Measurements from ENCODE around the gene CISD3. TPM values are rescaled to one million over a fixed set of nuclear protein-coding genes. Genes with fewer than 3 reads are reported as not detected.

Gene CISD3
- total RNA-seq, 2 donors from 2014 or later, result 8.9 to 11.2 TPM

DNA sequence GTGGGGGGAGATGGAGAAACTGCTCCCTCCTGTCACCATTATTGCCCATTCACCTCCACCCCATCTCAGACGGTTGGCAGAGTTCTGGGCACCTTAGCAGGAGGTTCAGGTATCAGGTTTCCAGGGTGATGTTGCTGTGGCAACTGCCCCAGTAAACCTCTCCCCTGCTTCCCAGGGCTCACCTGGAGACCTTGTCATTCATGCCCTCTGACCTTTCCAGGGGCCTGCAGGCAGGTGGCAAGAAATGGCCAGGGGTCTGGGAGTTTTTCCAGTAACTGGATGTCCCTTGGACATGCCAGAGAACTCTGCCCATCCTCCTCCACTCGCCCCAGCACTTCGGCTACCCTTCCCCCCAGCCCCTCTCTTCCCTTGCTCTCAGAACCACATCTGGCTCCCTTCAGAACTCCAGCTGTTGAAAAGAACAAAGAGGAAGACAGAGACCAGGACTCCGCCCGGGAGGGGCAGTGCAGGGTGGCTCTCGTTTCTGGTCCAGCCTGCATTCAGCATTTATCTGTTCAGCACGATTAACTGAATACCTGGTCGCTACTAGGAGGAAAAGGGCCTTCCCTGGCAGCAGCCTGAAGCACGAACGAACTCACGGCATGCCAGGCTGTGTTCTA is 16.6 kb upstream of the CISD3 start:
- DNase-seq, result no peak
- 93 to 94% methylated on average over 8 to 11 of the region's 11 CpGs for WGBS, 2 experiments (ENCODE audit: insufficient coverage in 1 of 2, insufficient read length in 1 of 2)
- no peak overlapping the region for H3K4me3 Mint-ChIP-seq
- peaks cover 15% of the 10 kb centered on the region for H3K4me1 Mint-ChIP-seq
- H3K4me3 ChIP-seq (ENCODE audit: low read length), result no peak overlapping the region
- TF ChIP-seq, protein P1, sequence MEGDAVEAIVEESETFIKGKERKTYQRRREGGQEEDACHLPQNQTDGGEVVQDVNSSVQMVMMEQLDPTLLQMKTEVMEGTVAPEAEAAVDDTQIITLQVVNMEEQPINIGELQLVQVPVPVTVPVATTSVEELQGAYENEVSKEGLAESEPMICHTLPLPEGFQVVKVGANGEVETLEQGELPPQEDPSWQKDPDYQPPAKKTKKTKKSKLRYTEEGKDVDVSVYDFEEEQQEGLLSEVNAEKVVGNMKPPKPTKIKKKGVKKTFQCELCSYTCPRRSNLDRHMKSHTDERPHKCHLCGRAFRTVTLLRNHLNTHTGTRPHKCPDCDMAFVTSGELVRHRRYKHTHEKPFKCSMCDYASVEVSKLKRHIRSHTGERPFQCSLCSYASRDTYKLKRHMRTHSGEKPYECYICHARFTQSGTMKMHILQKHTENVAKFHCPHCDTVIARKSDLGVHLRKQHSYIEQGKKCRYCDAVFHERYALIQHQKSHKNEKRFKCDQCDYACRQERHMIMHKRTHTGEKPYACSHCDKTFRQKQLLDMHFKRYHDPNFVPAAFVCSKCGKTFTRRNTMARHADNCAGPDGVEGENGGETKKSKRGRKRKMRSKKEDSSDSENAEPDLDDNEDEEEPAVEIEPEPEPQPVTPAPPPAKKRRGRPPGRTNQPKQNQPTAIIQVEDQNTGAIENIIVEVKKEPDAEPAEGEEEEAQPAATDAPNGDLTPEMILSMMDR (conservative IDR thresholded peaks at IDR 0.05), result no peak
- H3K36me3 Mint-ChIP-seq (ENCODE audit: low read depth), result peaks cover 62% of the 10 kb centered on the region
- no peaks in the 10 kb centered on the region for H3K27me3 Mint-ChIP-seq (ENCODE audit: insufficient read depth)
- no peaks in the 10 kb centered on the region for H3K9me3 Mint-ChIP-seq
- no peaks in the 10 kb centered on the region for H3K27me3 ChIP-seq (ENCODE audit: control insufficient read depth, insufficient read depth, low read length, poor library complexity, severe bottlenecking)
- no peak overlapping the region for H3K9ac ChIP-seq (ENCODE audit: extremely low read depth, low read length, poor library complexity, severe bottlenecking)
- peaks cover 9% of the 10 kb centered on the region for H3K4me1 ChIP-seq (ENCODE audit: control insufficient read depth, insufficient read depth, low read length)
- no peak overlapping the region for H3K27ac Mint-ChIP-seq
- H3K27ac ChIP-seq (ENCODE audit: low read depth, low read length), result no peak overlapping the region
- H3K9me3 ChIP-seq (ENCODE audit: control insufficient read depth, low read length), result no peaks in the 10 kb centered on the region
- peaks cover 75% of the 10 kb centered on the region for H3K36me3 ChIP-seq (ENCODE audit: control insufficient read depth, insufficient read depth, low read length)

DNA sequence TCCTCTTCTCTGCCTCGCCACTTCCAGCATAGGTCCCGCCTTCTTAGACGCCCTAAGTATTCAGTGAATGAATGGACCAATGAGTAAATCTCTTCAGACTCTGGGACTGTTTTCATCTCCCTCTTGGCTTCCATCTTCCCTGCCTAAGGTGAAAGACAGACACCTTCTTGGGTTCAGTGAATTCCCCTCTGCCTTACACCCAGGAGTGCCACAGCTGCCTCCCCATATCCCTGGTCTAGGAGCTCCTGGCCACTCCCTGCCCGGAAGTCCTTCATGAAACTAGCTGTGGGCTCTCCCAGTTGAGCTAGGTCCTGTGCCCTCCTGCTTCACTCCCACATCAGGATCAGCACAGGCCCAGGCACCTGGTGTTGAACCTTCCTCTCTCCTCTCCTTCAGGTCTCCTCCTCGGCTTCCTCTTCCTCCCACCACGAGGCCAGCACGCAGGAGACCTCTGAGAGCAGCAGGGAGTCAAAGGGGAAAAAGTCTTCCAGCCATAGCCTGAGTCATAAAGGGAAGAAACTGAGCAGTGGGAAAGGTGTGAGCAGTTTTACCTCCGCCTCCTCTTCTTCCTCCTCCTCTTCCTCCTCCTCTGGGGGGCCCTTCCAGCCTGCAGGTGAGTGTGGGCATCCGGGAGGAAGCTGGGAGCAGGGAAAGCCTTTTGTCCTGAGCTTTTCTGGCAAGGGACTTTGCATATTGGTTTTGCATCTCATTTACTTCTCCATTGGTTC is 14.8 kb upstream of the CISD3 start:
- H3K27ac Mint-ChIP-seq, result no peak overlapping the region

DNA sequence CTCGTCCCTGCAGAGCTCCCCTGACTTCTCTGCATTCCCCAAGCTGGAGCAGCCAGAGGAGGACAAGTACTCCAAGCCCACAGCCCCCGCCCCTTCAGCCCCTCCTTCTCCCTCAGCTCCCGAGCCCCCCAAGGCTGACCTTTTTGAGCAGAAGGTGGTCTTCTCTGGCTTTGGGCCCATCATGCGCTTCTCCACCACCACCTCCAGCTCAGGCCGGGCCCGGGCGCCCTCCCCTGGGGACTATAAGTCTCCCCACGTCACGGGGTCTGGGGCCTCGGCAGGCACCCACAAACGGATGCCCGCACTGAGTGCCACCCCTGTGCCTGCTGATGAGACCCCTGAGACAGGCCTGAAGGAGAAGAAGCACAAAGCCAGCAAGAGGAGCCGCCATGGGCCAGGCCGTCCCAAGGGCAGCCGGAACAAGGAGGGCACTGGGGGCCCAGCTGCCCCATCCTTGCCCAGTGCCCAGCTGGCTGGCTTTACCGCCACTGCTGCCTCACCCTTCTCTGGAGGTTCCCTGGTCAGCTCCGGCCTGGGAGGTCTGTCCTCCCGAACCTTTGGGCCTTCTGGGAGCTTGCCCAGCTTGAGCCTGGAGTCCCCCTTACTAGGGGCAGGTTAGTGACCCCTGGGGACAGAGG is 13.7 kb upstream of the CISD3 start:
- Histone ChIP-seq H3K27ac (ENCODE audit: low read depth, low read length) (no peak overlapping the region), H3K9ac (ENCODE audit: extremely low read depth, low read length, poor library complexity, severe bottlenecking) (no peak overlapping the region), H3K36me3 (ENCODE audit: control insufficient read depth, insufficient read depth, low read length) (peaks cover 66% of the 10 kb centered on the region), H3K9me3 (ENCODE audit: control insufficient read depth, low read length) (no peaks in the 10 kb centered on the region), H3K4me1 (ENCODE audit: control insufficient read depth, insufficient read depth, low read length) (no peaks in the 10 kb centered on the region), H3K27me3 (ENCODE audit: control insufficient read depth, insufficient read depth, low read length, poor library complexity, severe bottlenecking) (no peaks in the 10 kb centered on the region), H3K4me3 (ENCODE audit: low read length) (no peak overlapping the region)
- Mint-ChIP-seq H3K27me3 (ENCODE audit: insufficient read depth) (peaks cover 3% of the 10 kb centered on the region), H3K36me3 (ENCODE audit: low read depth) (peaks cover 53% of the 10 kb centered on the region), H3K4me3 (no peak overlapping the region), H3K9me3 (no peaks in the 10 kb centered on the region), H3K27ac (no peak overlapping the region), H3K4me1 (peaks cover 2% of the 10 kb centered on the region)
- no peak for DNase-seq
- TF ChIP-seq, protein P1 (conservative IDR thresholded peaks at IDR 0.05), result no peak
- 92 to 96% methylated on average over 9 to 18 of the region's 18 CpGs for WGBS, 2 experiments (ENCODE audit: insufficient coverage in 1 of 2, insufficient read length in 1 of 2)

More for the DNA sequence above, 14.8 kb upstream of the CISD3 start:
- DNase-seq, result no peak
- peaks cover 5% of the 10 kb centered on the region for H3K4me1 Mint-ChIP-seq
- H3K4me3 Mint-ChIP-seq, result no peak overlapping the region
- no peaks in the 10 kb centered on the region for H3K27me3 ChIP-seq (ENCODE audit: control insufficient read depth, insufficient read depth, low read length, poor library complexity, severe bottlenecking)
- H3K4me1 ChIP-seq (ENCODE audit: control insufficient read depth, insufficient read depth, low read length), result peaks cover 2% of the 10 kb centered on the region
- 86 to 88% methylated on average over 1 to 9 of the region's 9 CpGs for WGBS, 2 experiments (ENCODE audit: insufficient coverage in 1 of 2, insufficient read length in 1 of 2)
- TF ChIP-seq, protein P1 (conservative IDR thresholded peaks at IDR 0.05), result no peak
- H3K4me3 ChIP-seq (ENCODE audit: low read length), result no peak overlapping the region
- peaks cover 65% of the 10 kb centered on the region for H3K36me3 ChIP-seq (ENCODE audit: control insufficient read depth, insufficient read depth, low read length)
- H3K9me3 Mint-ChIP-seq, result no peaks in the 10 kb centered on the region
- H3K27me3 Mint-ChIP-seq (ENCODE audit: insufficient read depth), result no peaks in the 10 kb centered on the region
- H3K9ac ChIP-seq (ENCODE audit: extremely low read depth, low read length, poor library complexity, severe bottlenecking), result no peak overlapping the region
- H3K9me3 ChIP-seq (ENCODE audit: control insufficient read depth, low read length), result no peaks in the 10 kb centered on the region
- H3K36me3 Mint-ChIP-seq (ENCODE audit: low read depth), result peaks cover 50% of the 10 kb centered on the region
- H3K27ac ChIP-seq (ENCODE audit: low read depth, low read length), result no peak overlapping the region
